Gastrocnemius medialis (tissue), 4 donors: ENCODE data around the gene KLHL25. TPM values are rescaled to one million over a fixed set of nuclear protein-coding genes. Genes with fewer than 3 reads are reported as not detected.

Source experiments
- ATAC-seq, 2 donors: fragments of 150-250 bp; one replicate each; pipeline ENCODE4 v1.9.1; 2016
- DNase-seq, 2 donors: peaks; one replicate each; pipeline ENCODE4 v3.0.0-alpha.2; 2019
- H3K27ac ChIP-seq, 4 donors: fragments of 200-600 bp; sonication (generic); 1 replicate in 1 of 4; 2 replicates in 3 of 4; pipeline ENCODE4 v1.5.1; 2016 to 2018; ENCODE audit warnings: mild to moderate bottlenecking in 2 of 4, moderate library complexity in 1 of 4
- H3K27me3 ChIP-seq, 3 donors: fragments of 200-600 bp; sonication (generic) in 2 of 3; 1 replicate in 1 of 3; 2 replicates in 2 of 3; pipeline versions ENCODE4 v1.5.1 to v1.6.0; 2016 to 2019; ENCODE audit warnings: mild to moderate bottlenecking in 1 of 3, moderate library complexity in 1 of 3
- H3K36me3 ChIP-seq, 2 donors: fragments of 200-600 bp; sonication (generic) in 1 of 2; one replicate each; pipeline ENCODE4 v1.5.1; 2017 to 2018
- H3K4me1 ChIP-seq, 2 donors: fragments of 200-600 bp; sonication (generic) in 1 of 2; one replicate each; pipeline ENCODE4 v1.5.1; 2016 to 2017; ENCODE audit warnings: mild to moderate bottlenecking in 2 of 2
- H3K4me3 ChIP-seq, 4 donors: fragments of 200-600 bp; sonication (generic) in 3 of 4; 1 replicate in 1 of 4; 2 replicates in 3 of 4; pipeline ENCODE4 v1.5.1; 2016 to 2019; ENCODE audit warnings: mild to moderate bottlenecking in 2 of 4
- H3K9me3 ChIP-seq, 3 donors: fragments of 200-600 bp; sonication (generic) in 2 of 3; 1 replicate in 1 of 3; 2 replicates in 2 of 3; pipeline ENCODE4 v1.5.1; 2016 to 2019
- CTCF ChIP-seq, 5 experiments: fragments of 450-650 bp in 3 of 5; fragments of 200-600 bp in 2 of 5; sonication (generic) in 2 of 5; IDR thresholded peaks in 4 of 5; conservative IDR thresholded peaks in 1 of 5; 1 replicate in 4 of 5; 2 replicates in 1 of 5; pipeline ENCODE4 v1.5.1; 2016 to 2019; ENCODE audit warnings: antibody characterized with exemption in 5 of 5, mild to moderate bottlenecking in 3 of 5, moderate library complexity in 3 of 5
- POLR2A ChIP-seq, 2 donors: fragments of 450-650 bp; IDR thresholded peaks; one replicate each; pipeline ENCODE4 v1.6.1; 2017; ENCODE audit warnings: antibody characterized with exemption in 2 of 2, mild to moderate bottlenecking in 2 of 2, moderate library complexity in 2 of 2
- in situ Hi-C, 4 donors: fragments of 200-750 bp; cut with MboI; loops; one replicate each; pipeline versions ENCODE4 v1.15.0 to v1.8.0; 2017; ENCODE audit warnings: low sequenced_read_pairs in 4 of 4
- intact Hi-C: fragments of 100-400 bp; cut with DNase I; formaldehyde crosslinking; loops from one replicate; pipeline ENCODE4 v1.15.1; 2023; ENCODE audit warnings: low total_unique reads
- total RNA-seq, 4 donors: library from RNA; depleted of rRNA; stranded (reverse); fragments of >200 nt; gene quantifications; one replicate each; pipeline versions ENCODE4 v1.1.0 to v1.2.3, GENCODE V29; 2016

KLHL25 gene
- total RNA-seq, 4 donors from 2014 or later, result 4.8 to 7.0 (median 6.8) TPM

DNA sequence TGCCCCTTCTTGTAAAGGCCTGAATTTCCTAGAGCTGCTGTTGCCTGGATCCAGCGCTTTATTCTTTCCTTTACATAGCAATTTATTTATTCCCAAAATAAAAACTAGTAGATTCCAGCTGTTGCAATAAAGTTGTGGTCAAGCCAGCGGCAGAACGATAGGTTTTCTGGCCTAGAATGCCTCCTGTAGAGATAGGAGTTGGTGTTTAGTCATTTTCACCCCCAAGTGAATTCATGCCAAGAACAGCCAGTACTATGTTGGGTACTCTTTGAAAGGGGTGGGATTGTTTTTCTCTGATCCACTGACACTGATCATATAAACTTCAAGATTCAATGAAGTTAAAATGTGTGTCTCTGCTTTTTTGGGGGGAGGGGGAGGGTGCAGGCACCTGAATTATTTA is 69.7 kb downstream of the KLHL25 start:
- in situ Hi-C loops, result loop anchor here in 1 of 4 donors (5.0 kb wide), 1 partner anchor 112 kb away; no protein-coding TSS in a partner anchor
- Histone ChIP-seq H3K4me1 (peaks cover 17 to 19% of the 10 kb centered on the region in 2 donors), H3K36me3 (peaks cover 0 to 75% of the 10 kb centered on the region in 2 donors), H3K27me3 (no peaks in the 10 kb centered on the region), H3K9me3 (no peaks in the 10 kb centered on the region), H3K4me3 (no peak overlapping the region), H3K27ac (peak overlapping the region; percentile 59 to 82 (median 72))
- no peak for DNase-seq
- ATAC-seq, result peak; percentile 44 to 66
- TF ChIP-seq POLR2A (IDR thresholded peaks at IDR 0.05) (no peak), CTCF (IDR thresholded peaks at IDR 0.05 in 4 of 5, conservative IDR thresholded peaks at IDR 0.05 in 1 of 5) (no peak)
- intact Hi-C loops, result loop anchor here (10.0 kb wide), 1 partner anchor 390 kb away; no protein-coding TSS in a partner anchor

DNA sequence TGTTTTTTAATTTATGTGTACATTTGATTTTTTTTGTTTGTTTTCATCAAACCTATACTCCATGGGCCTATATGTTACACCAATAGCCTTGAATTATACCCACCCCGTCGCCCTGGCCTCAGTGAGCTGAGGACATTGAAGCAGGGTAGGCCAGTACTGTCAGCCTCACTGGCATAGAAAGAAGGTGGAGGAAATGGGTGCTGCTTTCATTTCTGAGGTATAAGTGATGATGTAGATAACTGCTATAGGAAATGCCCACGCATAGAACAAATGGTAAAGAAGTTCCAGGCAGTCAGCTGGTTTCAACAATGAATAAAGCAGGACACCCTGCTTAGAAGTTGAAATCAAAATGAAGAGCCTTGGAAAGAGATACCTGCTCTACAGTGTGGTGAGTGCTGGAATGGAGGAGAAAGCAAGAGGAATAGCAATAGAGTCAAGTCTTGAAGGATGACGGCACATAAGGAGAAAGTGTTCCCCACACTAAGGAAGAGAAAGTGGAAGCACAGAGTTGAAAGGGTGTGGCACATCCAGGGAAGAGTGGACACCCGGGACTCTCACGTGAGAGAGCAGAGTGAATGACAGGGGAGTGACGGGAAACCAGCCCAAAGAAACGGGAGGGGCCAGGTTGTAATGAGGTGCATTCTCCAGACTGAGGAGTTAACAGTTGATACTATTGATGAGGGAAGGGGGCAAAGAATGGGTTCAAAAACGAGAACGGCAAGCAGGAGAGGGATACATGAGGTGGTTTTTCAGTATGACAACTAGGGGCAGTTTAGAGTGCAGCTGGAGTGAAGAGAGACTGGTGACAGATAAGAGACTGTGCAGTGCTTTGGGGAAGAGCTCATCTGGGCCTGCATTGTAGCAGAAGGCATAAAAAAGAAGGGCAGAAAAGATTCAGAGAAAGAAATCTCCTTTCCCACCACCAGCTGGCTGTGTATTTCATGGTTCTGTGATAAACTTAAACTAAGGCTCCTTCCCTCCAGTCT is 70.5 kb downstream of the KLHL25 start:
- intact Hi-C loops (loop anchor here (10.0 kb wide), 1 partner anchor 389 kb away; no protein-coding TSS in a partner anchor), in situ Hi-C loops (loop anchor here in 1 of 4 donors (25.0 kb wide), 1 partner anchor 237 kb away; no protein-coding TSS in a partner anchor)
- no peaks in the 10 kb centered on the region for H3K9me3 ChIP-seq
- peaks cover 17 to 19% of the 10 kb centered on the region in 2 donors for H3K4me1 ChIP-seq
- no peaks in the 10 kb centered on the region for H3K27me3 ChIP-seq
- H3K4me3 ChIP-seq, result no peak overlapping the region
- H3K27ac ChIP-seq, result peak overlapping the region; percentile 59 to 82 (median 72)
- peaks cover 0 to 82% of the 10 kb centered on the region in 2 donors for H3K36me3 ChIP-seq
- TF ChIP-seq CTCF (IDR thresholded peaks at IDR 0.05 in 4 of 5, conservative IDR thresholded peaks at IDR 0.05 in 1 of 5), result no peak
- TF ChIP-seq POLR2A (IDR thresholded peaks at IDR 0.05), result no peak
- DNase-seq, result no peak
- ATAC-seq, result peak in 1 of 2 donors; percentile 18

DNA sequence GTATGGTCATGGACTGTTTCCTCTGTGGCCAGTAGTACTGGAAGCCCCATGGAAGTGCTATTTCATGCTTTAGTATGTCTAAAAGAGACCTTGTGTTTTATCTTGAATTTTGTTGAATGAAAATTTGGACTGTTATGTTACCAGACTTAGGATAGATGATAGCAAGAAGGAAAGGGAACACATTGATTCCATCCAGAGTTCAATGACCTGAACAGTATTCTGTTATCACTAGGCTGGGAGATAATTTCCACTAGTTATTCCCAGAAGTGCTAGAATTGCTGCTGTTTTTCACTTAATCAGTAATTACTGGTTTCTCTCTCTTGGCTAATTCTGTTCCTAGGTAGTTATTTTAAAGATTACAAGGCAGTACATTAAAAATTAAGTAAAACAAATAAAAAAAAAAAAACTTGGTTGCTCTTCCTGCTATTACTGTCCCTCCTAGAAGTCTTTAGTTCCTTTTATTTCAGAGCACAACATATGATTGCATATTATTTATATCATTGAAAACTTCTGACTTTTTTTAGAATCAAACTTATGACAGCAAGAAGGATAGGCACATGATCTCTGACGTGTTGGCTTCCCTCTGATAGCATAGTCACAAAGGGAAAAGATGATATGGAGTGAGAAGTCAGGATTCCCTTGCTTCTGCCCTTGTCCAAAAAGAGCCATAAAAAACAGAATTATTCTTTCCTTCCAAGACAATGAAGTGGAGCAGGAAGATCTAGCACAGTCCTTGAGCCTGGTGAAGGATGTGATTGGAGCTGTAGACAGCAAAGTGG is 72.2 kb downstream of the KLHL25 start:
- no peak overlapping the region for H3K4me3 ChIP-seq
- in situ Hi-C loops, result loop anchor here in 1 of 4 donors (25.0 kb wide), 1 partner anchor 235 kb away; no protein-coding TSS in a partner anchor
- no peak for ATAC-seq
- no peaks in the 10 kb centered on the region for H3K27me3 ChIP-seq
- intact Hi-C loops, result loop anchor here (10.0 kb wide), 1 partner anchor 388 kb away; no protein-coding TSS in a partner anchor
- H3K4me1 ChIP-seq, result peaks cover 17 to 19% of the 10 kb centered on the region in 2 donors
- no peak for TF ChIP-seq CTCF (IDR thresholded peaks at IDR 0.05 in 4 of 5, conservative IDR thresholded peaks at IDR 0.05 in 1 of 5)
- peak in 1 of 2 donors; percentile 15 for TF ChIP-seq POLR2A (IDR thresholded peaks at IDR 0.05)
- H3K27ac ChIP-seq, result peak overlapping the region; percentile 30 to 82 (median 68)
- peaks cover 6 to 88% of the 10 kb centered on the region in 2 donors for H3K36me3 ChIP-seq
- no peaks in the 10 kb centered on the region for H3K9me3 ChIP-seq
- DNase-seq, result no peak

- TF ChIP-seq POLR2A (IDR thresholded peaks at IDR 0.05), result no peak
- TF ChIP-seq CTCF (IDR thresholded peaks at IDR 0.05 in 4 of 5, conservative IDR thresholded peaks at IDR 0.05 in 1 of 5), result no peak
- intact Hi-C loops, result loop anchor here (5.0 kb wide), 1 partner anchor 33 kb away; no protein-coding TSS in a partner anchor
- peak overlapping the region in 2 of 4 donors; percentile 12 to 39 for H3K27ac ChIP-seq
- H3K9me3 ChIP-seq, result no peaks in the 10 kb centered on the region
- DNase-seq (no peak), ATAC-seq (no peak)
- in situ Hi-C loops, result loop anchor here in 1 of 4 donors (25.0 kb wide), 1 partner anchor 232 kb away; no protein-coding TSS in a partner anchor
- H3K27me3 ChIP-seq, result no peaks in the 10 kb centered on the region
- H3K4me1 ChIP-seq, result peaks cover 2% of the 10 kb centered on the region in 2 donors
- H3K36me3 ChIP-seq, result peaks cover 6 to 97% of the 10 kb centered on the region in 2 donors
- H3K4me3 ChIP-seq, result no peak overlapping the region
Observed at GRCh38 chr15:85718981-85719380, 75.7 kb downstream of the KLHL25 start.
